HepG2 (cell line): Measurements from ENCODE around the gene AGAP1. TPM values are rescaled to one million over a fixed set of nuclear protein-coding genes. Genes with fewer than 3 reads are reported as not detected.

Source experiments
- BHLHE40 ChIP-seq: IDR thresholded peaks from 2 replicates; pipeline ENCODE4 v1.6.1; 2011; ENCODE audit warnings: low read length, improper control_type of control experiment
- CERS6 ChIP-seq: sonication (generic); formaldehyde crosslinking; IDR thresholded peaks from 2 replicates; pipeline ENCODE4 v1.5.0; 2020; ENCODE audit warnings: missing genetic modification reagents
- FOXC1 ChIP-seq: sonication (generic); formaldehyde crosslinking; IDR thresholded peaks from 2 replicates; pipeline ENCODE4 v1.8.0; 2022; ENCODE audit warnings: mild to moderate bottlenecking, missing genetic modification reagents, borderline replicate concordance
- GATA4 ChIP-seq: sonication (generic); IDR thresholded peaks from 2 replicates; pipeline ENCODE4 v1.6.1; 2016; ENCODE audit warnings: antibody characterized with exemption, low read depth, borderline replicate concordance
- HNF1A ChIP-seq, 2 experiments: sonication (generic) in 1 of 2; formaldehyde crosslinking in 1 of 2; IDR thresholded peaks; 2 replicates each; pipeline versions ENCODE4 v1.4.0 to v1.6.1; 2016 to 2020; ENCODE audit warnings: borderline replicate concordance in 1 of 2, low read depth in 1 of 2, mild to moderate bottlenecking in 1 of 2, missing genetic modification reagents in 1 of 2
- IRF1 ChIP-seq: sonication (generic); formaldehyde crosslinking; IDR thresholded peaks from 2 replicates; pipeline ENCODE4 v1.4.0; 2020; ENCODE audit warnings: low read depth, mild to moderate bottlenecking, missing genetic modification reagents
- PBX2 ChIP-seq: IDR thresholded peaks from 2 replicates; pipeline ENCODE4 v1.6.1; 2016; ENCODE audit warnings: control low read depth
- SMARCC2 ChIP-seq: fragments of 450-650 bp; IDR thresholded peaks from 2 replicates; pipeline ENCODE4 v1.6.1; 2017; ENCODE audit warnings: antibody characterized with exemption, mild to moderate bottlenecking
- TCF12 ChIP-seq, 2 experiments: fragments of 450-650 bp in 1 of 2; sonication (generic) in 1 of 2; formaldehyde crosslinking in 1 of 2; IDR thresholded peaks; 2 replicates each; pipeline versions ENCODE4 v1.6.1 to v1.8.0; 2017 to 2022; ENCODE audit warnings: antibody characterized with exemption in 1 of 2, mild to moderate bottlenecking in 1 of 2, missing genetic modification reagents in 1 of 2, moderate library complexity in 1 of 2
- ZBTB25 ChIP-seq: IDR thresholded peaks from 2 replicates; pipeline ENCODE4 v1.6.1; 2018; ENCODE audit warnings: missing genetic modification reagents
- ZBTB3 ChIP-seq: sonication (generic); formaldehyde crosslinking; IDR thresholded peaks from 2 replicates; pipeline ENCODE4 v1.4.0; 2020; ENCODE audit warnings: low read depth, mild to moderate bottlenecking, moderate library complexity, missing genetic modification reagents, borderline replicate concordance
- ZBTB7A ChIP-seq: sonication (generic); formaldehyde crosslinking; IDR thresholded peaks from 2 replicates; pipeline ENCODE4 v1.8.0; 2022; ENCODE audit warnings: mild to moderate bottlenecking, missing genetic modification reagents
- ZNF33B ChIP-seq: sonication (generic); formaldehyde crosslinking; IDR thresholded peaks from 2 replicates; pipeline ENCODE4 v1.5.1; 2020; ENCODE audit warnings: mild to moderate bottlenecking, missing genetic modification reagents
- ZNF501 ChIP-seq: sonication (generic); formaldehyde crosslinking; IDR thresholded peaks from 2 replicates; pipeline ENCODE4 v1.5.1; 2020; ENCODE audit warnings: mild to moderate bottlenecking, moderate library complexity, missing genetic modification reagents
- ZNF879 ChIP-seq: sonication (generic); formaldehyde crosslinking; IDR thresholded peaks from 2 replicates; pipeline ENCODE4 v1.8.1; 2023; ENCODE audit warnings: missing genetic modification reagents
- polyA plus RNA-seq, 8 experiments: library from polyadenylated mRNA; depleted of rRNA in 3 of 8; stranded (reverse) in 7 of 8; unstranded in 1 of 8; fragments of >200 nt; fragmentation: Illumina TruSeq in 4 of 8; extraction: Trizol in 4 of 8; gene quantifications; 2 replicates each; pipeline versions ENCODE4 v1.2.1 to v1.2.3, GENCODE V29; 2011 to 2016; ENCODE audit warnings: low read depth in 4 of 8, missing spikeins in 1 of 8, mixed read lengths in 1 of 8; ENCODE audit not compliant: insufficient read depth in 1 of 8
- total RNA-seq, 5 experiments: library from RNA; depleted of rRNA; stranded (reverse); fragments of >200 nt; fragmentation: Illumina TruSeq; extraction: Trizol; gene quantifications; 2 replicates each; pipeline ENCODE4 v1.2.3, GENCODE V29; 2016; ENCODE audit warnings: low read depth in 1 of 5
- TF ChIP-seq, protein P1 (sequence below): sonication (generic); formaldehyde crosslinking; IDR thresholded peaks from 2 replicates; pipeline ENCODE4 v1.8.1; 2023; ENCODE audit warnings: mild to moderate bottlenecking, missing genetic modification reagents, borderline replicate concordance
- TF ChIP-seq, protein P2 (sequence below): sonication (generic); formaldehyde crosslinking; IDR thresholded peaks from 2 replicates; pipeline ENCODE4 v1.5.0; 2020; ENCODE audit warnings: mild to moderate bottlenecking, missing genetic modification reagents, moderate library complexity

Gene AGAP1
- total and polyA plus RNA-seq, 2 of the 13 experiments (the other 11 are each of a cell fraction or from before 2014, with no cell fraction given), result 21.2 to 32.7 TPM

DNA sequence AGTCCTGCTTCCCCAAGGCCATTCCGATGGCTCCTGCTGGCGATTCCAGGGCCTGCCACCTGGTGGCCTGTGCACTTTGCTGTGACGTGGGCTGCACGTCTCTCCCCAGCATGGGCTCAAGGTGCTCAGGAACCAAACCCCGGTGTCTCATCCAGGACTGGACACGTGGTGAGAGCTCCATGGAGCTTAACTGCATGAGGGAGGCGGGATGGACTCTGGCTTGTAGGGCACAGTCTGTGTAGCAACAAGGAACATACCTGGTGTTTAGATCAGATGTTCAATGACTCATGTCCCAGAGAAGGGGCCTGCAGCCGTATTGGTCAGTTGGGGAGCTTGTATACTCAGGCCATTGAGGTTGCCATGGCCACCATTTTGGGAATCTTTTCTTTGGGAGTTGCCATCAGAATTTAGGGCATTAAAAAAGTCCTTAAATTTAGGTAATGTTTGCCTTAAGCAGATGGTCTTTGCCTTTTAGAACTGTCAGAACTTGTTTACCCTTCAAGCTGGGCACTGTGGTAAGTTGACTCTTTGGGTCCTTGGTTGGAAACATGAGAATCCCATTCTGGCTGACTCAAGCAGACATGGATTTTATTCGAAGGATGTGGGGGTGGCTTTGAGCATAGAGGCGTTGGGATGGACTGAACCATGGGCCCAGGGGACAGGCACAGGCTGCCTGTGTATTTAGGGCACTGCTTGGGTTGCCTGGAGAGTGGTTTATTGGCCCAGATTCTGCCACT, 21.0 kb downstream of the AGAP1 start (continued):
- no peak for TF ChIP-seq ZNF879
- no peak for TF ChIP-seq GATA4
- TF ChIP-seq CERS6, result no peak
- TF ChIP-seq, protein P1, sequence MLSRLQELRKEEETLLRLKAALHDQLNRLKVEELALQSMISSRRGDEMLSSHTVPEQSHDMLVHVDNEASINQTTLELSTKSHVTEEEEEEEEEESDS (CRISPR knock-in tag), result no peak
- TF ChIP-seq FOXC1, result peak; percentile 81; the same call in 1 of the 2 replicates
- TF ChIP-seq, protein P2, sequence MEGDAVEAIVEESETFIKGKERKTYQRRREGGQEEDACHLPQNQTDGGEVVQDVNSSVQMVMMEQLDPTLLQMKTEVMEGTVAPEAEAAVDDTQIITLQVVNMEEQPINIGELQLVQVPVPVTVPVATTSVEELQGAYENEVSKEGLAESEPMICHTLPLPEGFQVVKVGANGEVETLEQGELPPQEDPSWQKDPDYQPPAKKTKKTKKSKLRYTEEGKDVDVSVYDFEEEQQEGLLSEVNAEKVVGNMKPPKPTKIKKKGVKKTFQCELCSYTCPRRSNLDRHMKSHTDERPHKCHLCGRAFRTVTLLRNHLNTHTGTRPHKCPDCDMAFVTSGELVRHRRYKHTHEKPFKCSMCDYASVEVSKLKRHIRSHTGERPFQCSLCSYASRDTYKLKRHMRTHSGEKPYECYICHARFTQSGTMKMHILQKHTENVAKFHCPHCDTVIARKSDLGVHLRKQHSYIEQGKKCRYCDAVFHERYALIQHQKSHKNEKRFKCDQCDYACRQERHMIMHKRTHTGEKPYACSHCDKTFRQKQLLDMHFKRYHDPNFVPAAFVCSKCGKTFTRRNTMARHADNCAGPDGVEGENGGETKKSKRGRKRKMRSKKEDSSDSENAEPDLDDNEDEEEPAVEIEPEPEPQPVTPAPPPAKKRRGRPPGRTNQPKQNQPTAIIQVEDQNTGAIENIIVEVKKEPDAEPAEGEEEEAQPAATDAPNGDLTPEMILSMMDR, result peak; percentile 96
- TF ChIP-seq ZBTB7A (CRISPR knock-in tag), result 0 out of 2 replicates have a peak, but pooled peaks have one; percentile 74
- no peak for TF ChIP-seq HNF1A (IDR thresholded peaks at IDR 0.05; ENCODE audit: low read depth)
- TF ChIP-seq HNF1A (CRISPR knock-in tag; IDR thresholded peaks at IDR 0.05; ENCODE audit: borderline replicate concordance), result 0 out of 2 replicates have a peak, but pooled peaks have one; percentile 65
- TF ChIP-seq PBX2 (CRISPR knock-in tag), result no peak; the same call in 1 of the 2 replicates
- TF ChIP-seq ZBTB25, result peak; percentile 84
- TF ChIP-seq SMARCC2, result peak; percentile 92
- TF ChIP-seq ZBTB3, result 0 out of 2 replicates have a peak, but pooled peaks have one; percentile 70
- peak; percentile 81; the same call in 1 of the 2 replicates for TF ChIP-seq ZNF33B (CRISPR knock-in tag)
- TF ChIP-seq IRF1 (CRISPR knock-in tag), result peak; percentile 90; the same call in 1 of the 2 replicates
- no peak for TF ChIP-seq TCF12 (IDR thresholded peaks at IDR 0.05)
- TF ChIP-seq TCF12 (CRISPR knock-in tag; IDR thresholded peaks at IDR 0.05), result peak; percentile 87; the same call in 1 of the 2 replicates
- TF ChIP-seq BHLHE40, result peak; percentile 78
- TF ChIP-seq ZNF501 (CRISPR knock-in tag), result peak; percentile 97
